ENCODE measurements around the gene SMCO3.
"Not testable (repeated sequence)": the region's sequence is repeated elsewhere in the genome, so short reads cannot be mapped to it uniquely, and the experiment has no call there.

- TF ChIP-seq ZNF8 (CRISPR knock-in tag; IDR thresholded peaks at IDR 0.05); PATZ1 (CRISPR knock-in tag; IDR thresholded peaks at IDR 0.05; ENCODE audit: borderline replicate concordance); ZC3H10 (CRISPR knock-in tag; IDR thresholded peaks at IDR 0.05); GLIS3 (CRISPR knock-in tag; IDR thresholded peaks at IDR 0.05): not testable (repeated sequence)
Measured at GRCh38 chr12:14766020-14766419, 48.0 kb downstream of the SMCO3 start.
